Fibroblast of lung (primary cell): ENCODE data around the gene TMEM51.

Source experiments
- EZH2 ChIP-seq: IDR thresholded peaks from 2 replicates; pipeline ENCODE4 v1.5.1; 2012; ENCODE audit warnings: low read length, control low read depth, mild to moderate bottlenecking; ENCODE audit errors: missing control alignments
- TF ChIP-seq, protein P1 (sequence below), 2 donors: IDR thresholded peaks in 1 of 2; conservative IDR thresholded peaks in 1 of 2; 1 replicate in 1 of 2; 2 replicates in 1 of 2; pipeline ENCODE4 v1.5.1; 2011 to 2012; ENCODE audit warnings: low read length in 2 of 2, control low read depth in 1 of 2, inconsistent platforms in 1 of 2, low read depth in 1 of 2, mild to moderate bottlenecking in 1 of 2

DNA sequence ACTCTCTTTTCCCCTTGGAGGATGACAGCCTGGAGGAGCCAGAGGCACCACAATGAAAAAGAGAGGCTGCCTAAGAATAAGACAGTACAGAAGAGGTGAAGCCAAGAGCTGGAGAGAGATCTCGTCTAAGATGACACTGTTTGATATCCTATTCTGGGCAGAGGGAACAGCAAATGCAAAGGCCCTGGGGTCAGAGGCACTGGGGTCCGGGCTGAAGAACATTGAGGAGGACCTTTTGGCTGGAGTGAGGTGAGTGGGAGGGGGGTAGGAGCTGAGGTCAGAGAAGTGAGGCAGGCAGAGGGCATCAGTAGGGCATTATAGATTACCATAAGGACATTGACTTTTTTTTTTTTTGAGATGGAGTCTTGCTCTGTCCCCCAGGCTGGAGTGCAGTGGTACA is 19.3 kb upstream of the TMEM51 start:
- TF ChIP-seq EZH2 = no peak
- TF ChIP-seq, protein P1, sequence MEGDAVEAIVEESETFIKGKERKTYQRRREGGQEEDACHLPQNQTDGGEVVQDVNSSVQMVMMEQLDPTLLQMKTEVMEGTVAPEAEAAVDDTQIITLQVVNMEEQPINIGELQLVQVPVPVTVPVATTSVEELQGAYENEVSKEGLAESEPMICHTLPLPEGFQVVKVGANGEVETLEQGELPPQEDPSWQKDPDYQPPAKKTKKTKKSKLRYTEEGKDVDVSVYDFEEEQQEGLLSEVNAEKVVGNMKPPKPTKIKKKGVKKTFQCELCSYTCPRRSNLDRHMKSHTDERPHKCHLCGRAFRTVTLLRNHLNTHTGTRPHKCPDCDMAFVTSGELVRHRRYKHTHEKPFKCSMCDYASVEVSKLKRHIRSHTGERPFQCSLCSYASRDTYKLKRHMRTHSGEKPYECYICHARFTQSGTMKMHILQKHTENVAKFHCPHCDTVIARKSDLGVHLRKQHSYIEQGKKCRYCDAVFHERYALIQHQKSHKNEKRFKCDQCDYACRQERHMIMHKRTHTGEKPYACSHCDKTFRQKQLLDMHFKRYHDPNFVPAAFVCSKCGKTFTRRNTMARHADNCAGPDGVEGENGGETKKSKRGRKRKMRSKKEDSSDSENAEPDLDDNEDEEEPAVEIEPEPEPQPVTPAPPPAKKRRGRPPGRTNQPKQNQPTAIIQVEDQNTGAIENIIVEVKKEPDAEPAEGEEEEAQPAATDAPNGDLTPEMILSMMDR (conservative IDR thresholded peaks at IDR 0.05 in 1 of 2, IDR thresholded peaks at IDR 0.05 in 1 of 2; ENCODE audit: low read depth in 1 of 2, low read length in 2 of 2) = no peak
